NCI-H345 (cell line): Measurements from ENCODE around the gene SUSD4.
A peak's percentile ranks its signal among the peaks of the same experiment; 100 is the strongest.

ENCODE experiments used
- DNase-seq: peaks from one replicate; lab custom pipeline; 2025; lab: John Stamatoyannopoulos, UW

SUSD4 gene

GRCh38 chr1:223210788-223211120 lies 153.2 kb downstream of the SUSD4 start:
- no peak for DNase-seq

GRCh38 chr1:223209992-223210787 lies 153.8 kb downstream of the SUSD4 start:
- no peak for DNase-seq

- DNase-seq, result no peak
Measured at GRCh38 chr1:223209293-223209898, 154.6 kb downstream of the SUSD4 start.

- no peak for DNase-seq
Measured at GRCh38 chr1:223208164-223209076, 155.6 kb downstream of the SUSD4 start.

- DNase-seq, result no peak
Measured at GRCh38 chr1:223207293-223208066, 156.5 kb downstream of the SUSD4 start.

GRCh38 chr1:223204424-223204823 lies 159.6 kb downstream of the SUSD4 start:
- no peak for DNase-seq

- no peak for DNase-seq
Measured at GRCh38 chr1:223203694-223204093, 160.3 kb downstream of the SUSD4 start.

- DNase-seq, result no peak
Measured at GRCh38 chr1:223203034-223203408, 161.0 kb downstream of the SUSD4 start.

GRCh38 chr1:223202376-223203033 lies 161.5 kb downstream of the SUSD4 start:
- no peak for DNase-seq

- peak; percentile 62 for DNase-seq
Measured at GRCh38 chr1:223201967-223202366, 162.0 kb downstream of the SUSD4 start.

GRCh38 chr1:223200903-223201302 lies 163.1 kb downstream of the SUSD4 start:
- no peak for DNase-seq

- no peak for DNase-seq
Measured at GRCh38 chr1:223199094-223199647, 164.8 kb downstream of the SUSD4 start.

- DNase-seq, result no peak
Measured at GRCh38 chr1:223198628-223198965, 165.4 kb downstream of the SUSD4 start.

GRCh38 chr1:223197923-223198627 lies 165.9 kb downstream of the SUSD4 start:
- DNase-seq, result no peak

- no peak for DNase-seq
Measured at GRCh38 chr1:223189903-223190724, 173.9 kb downstream of the SUSD4 start.

- DNase-seq, result no peak
Measured at GRCh38 chr1:223189525-223189902, 174.5 kb downstream of the SUSD4 start.

GRCh38 chr1:223188618-223189356 lies 175.2 kb downstream of the SUSD4 start:
- DNase-seq, result no peak

- no peak for DNase-seq
Measured at GRCh38 chr1:223186800-223187199, 177.2 kb downstream of the SUSD4 start.

GRCh38 chr1:223183268-223183862 lies 180.6 kb downstream of the SUSD4 start:
- no peak for DNase-seq
